ENCODE measurements around the gene ANAPC2. TPM values are rescaled to one million over a fixed set of nuclear protein-coding genes. Genes with fewer than 3 reads are reported as not detected.
A peak's percentile ranks its signal among the peaks of the same experiment; 100 is the strongest.

ANAPC2 gene
- polyA plus RNA-seq, 2 of the 4 experiments (the other 2 are of a cell fraction) = 17.5 to 40.7 TPM

- POLR2A ChIA-PET = interaction anchor here (0.8 kb wide), 1 partner anchor 9 kb away, joined by 3 read pairs; the partner anchor contains the start of gene TUBB4B
Observed at GRCh38 chr9:137231372-137232039, 43.1 kb upstream of the ANAPC2 start.

DNA sequence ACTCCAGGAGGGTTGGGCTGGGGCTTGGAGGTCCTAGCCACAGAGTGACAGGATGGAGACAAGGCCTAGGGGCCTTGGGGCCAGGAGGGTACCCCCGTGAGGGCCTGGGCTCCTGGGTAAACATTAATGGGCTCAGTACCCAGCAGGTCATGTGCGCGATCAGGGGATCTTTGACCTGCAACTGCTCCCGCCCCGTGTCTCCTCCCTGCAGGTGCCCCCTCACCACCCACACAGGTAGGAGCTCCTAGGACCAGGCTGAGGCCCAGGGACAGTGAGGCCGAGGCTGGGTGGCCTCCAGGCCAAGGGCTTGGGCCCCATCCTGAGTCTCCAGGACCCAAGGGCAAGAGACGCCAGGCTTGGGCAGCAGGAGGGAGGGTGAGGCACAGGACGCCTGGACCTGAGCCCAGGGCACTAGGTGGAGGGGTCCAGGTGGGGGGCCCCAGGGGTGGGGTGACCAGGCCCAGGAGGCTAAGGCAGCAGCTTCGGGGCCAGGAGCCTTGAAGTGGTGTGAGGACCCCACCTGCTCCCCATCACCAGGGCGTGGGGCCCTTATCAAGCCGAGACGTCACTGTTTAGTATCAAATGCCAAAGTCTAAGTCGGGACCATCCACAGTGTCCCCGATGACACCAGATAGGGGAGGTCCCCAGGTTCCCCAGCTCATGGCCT is 42.5 kb upstream of the ANAPC2 start, which contains the start of gene SLC34A3:
Gene SLC34A3 (plus strand): TSS at position 197 of the 667 bp plus-strand sequence. CDS start 802 bp downstream, outside the sequence.
- peak within 1 kb of the TSS; percentile 32; the same call in 1 of the 3 replicates for H3K4me2 ChIP-seq
- FAIRE-seq (no peak), ATAC-seq (no peak), DNase-seq (ENCODE audit: low read depth in 1 of 2, low spot score in 1 of 2) (no peak)
- H3K4me3 ChIP-seq = no peak within 1 kb of the TSS
- ChIA-PET POLR2A (interaction anchor here (0.8 to 1.7 kb wide), 3 partner anchors 10 to 12 kb away, joined by 3 to 10 read pairs (median 4); partner anchors contain the start of gene TUBB4B), CTCF (interaction anchor here (1.1 to 10.1 kb wide), 6 partner anchors 9 to 113 kb away, joined by 3 to 81 read pairs (median 4); partner anchors contain the start of genes ANAPC2, SSNA1 and TUBB4B)
- 65% methylated on average over 7 of the region's 14 CpGs for WGBS (ENCODE audit: missing lambda C conversion rate)
- TF ChIP-seq ZFP36 (IDR thresholded peaks at IDR 0.05; ENCODE audit: borderline replicate concordance, partially characterized antibody) = peak; percentile 7
- TF ChIP-seq TP53 (CRISPR knock-in tag; IDR thresholded peaks at IDR 0.05) = no peak
- TF ChIP-seq HOXB13 (CRISPR knock-in tag; IDR thresholded peaks at IDR 0.05; ENCODE audit: low read depth) = no peak
- TF ChIP-seq NR3C1 (IDR thresholded peaks at IDR 0.05) = no peak
- H3K4me1 ChIP-seq = peaks cover 41% of the 10 kb centered on the region
- peak within 1 kb of the TSS in 1 of 2 experiments; percentile 49; a peak in 2 of 6 replicates for H3K27ac ChIP-seq
- no peaks in the 10 kb centered on the region for H3K9me3 ChIP-seq

More at GRCh38 chr9:137231372-137232039, 43.1 kb upstream of the ANAPC2 start:
- CTCF ChIA-PET = interaction anchor here (1.2 to 10.1 kb wide), 2 partner anchors 9 to 41 kb away, joined by 7 to 81 read pairs; partner anchors contain the start of genes ANAPC2, SSNA1 and TUBB4B
- no peak overlapping the region for H3K4me2 ChIP-seq
- DNase-seq (ENCODE audit: low read depth in 1 of 2, low spot score in 1 of 2) (no peak), FAIRE-seq (no peak), ATAC-seq (no peak)
- 91% methylated on average over 21 of the region's 23 CpGs for WGBS (ENCODE audit: missing lambda C conversion rate)
- H3K9me3 ChIP-seq = no peaks in the 10 kb centered on the region
- no peak for TF ChIP-seq HOXB13 (CRISPR knock-in tag; IDR thresholded peaks at IDR 0.05; ENCODE audit: low read depth)
- TF ChIP-seq JUNB (IDR thresholded peaks at IDR 0.05) = no peak
- TF ChIP-seq KDM5A (IDR thresholded peaks at IDR 0.05) = no peak
- H3K27ac ChIP-seq = no peak overlapping the region
- no peak overlapping the region for H3K4me3 ChIP-seq
- peaks cover 39% of the 10 kb centered on the region for H3K4me1 ChIP-seq

- ATAC-seq = peak in 1 of 2 experiments; percentile 23; a peak in 3 of 6 replicates
- CTCF ChIA-PET = interaction anchor here (0.7 to 10.1 kb wide), 14 partner anchors 11 to 442 kb away, joined by 3 to 81 read pairs (median 3); partner anchors contain the start of genes ANAPC2, NELFB, NPDC1 and SSNA1
- no peak for DNase-seq (ENCODE audit: low read depth in 1 of 2, low spot score in 1 of 2)
- POLR2A ChIA-PET = interaction anchor here (0.7 to 1.7 kb wide), 3 partner anchors 10 to 63 kb away, joined by 3 to 10 read pairs (median 4); no protein-coding TSS in a partner anchor
- peaks cover 48% of the 10 kb centered on the region for H3K4me1 ChIP-seq
- H3K4me3 ChIP-seq = no peak overlapping the region
- WGBS (ENCODE audit: missing lambda C conversion rate) = 64% methylated on average over 14 of the region's 31 CpGs
- peak overlapping the region in 1 of 2 experiments; percentile 49; a peak in 2 of 6 replicates for H3K27ac ChIP-seq
- H3K9me3 ChIP-seq = no peaks in the 10 kb centered on the region
- TF ChIP-seq MAX (IDR thresholded peaks at IDR 0.05) = no peak
- peak; percentile 81 for TF ChIP-seq MAFK (IDR thresholded peaks at IDR 0.05; ENCODE audit: partially characterized antibody)
- FAIRE-seq = no peak
- H3K4me2 ChIP-seq = peak overlapping the region; percentile 32; the same call in 1 of the 3 replicates
Observed at GRCh38 chr9:137229903-137230704, 41.7 kb upstream of the ANAPC2 start.

DNA sequence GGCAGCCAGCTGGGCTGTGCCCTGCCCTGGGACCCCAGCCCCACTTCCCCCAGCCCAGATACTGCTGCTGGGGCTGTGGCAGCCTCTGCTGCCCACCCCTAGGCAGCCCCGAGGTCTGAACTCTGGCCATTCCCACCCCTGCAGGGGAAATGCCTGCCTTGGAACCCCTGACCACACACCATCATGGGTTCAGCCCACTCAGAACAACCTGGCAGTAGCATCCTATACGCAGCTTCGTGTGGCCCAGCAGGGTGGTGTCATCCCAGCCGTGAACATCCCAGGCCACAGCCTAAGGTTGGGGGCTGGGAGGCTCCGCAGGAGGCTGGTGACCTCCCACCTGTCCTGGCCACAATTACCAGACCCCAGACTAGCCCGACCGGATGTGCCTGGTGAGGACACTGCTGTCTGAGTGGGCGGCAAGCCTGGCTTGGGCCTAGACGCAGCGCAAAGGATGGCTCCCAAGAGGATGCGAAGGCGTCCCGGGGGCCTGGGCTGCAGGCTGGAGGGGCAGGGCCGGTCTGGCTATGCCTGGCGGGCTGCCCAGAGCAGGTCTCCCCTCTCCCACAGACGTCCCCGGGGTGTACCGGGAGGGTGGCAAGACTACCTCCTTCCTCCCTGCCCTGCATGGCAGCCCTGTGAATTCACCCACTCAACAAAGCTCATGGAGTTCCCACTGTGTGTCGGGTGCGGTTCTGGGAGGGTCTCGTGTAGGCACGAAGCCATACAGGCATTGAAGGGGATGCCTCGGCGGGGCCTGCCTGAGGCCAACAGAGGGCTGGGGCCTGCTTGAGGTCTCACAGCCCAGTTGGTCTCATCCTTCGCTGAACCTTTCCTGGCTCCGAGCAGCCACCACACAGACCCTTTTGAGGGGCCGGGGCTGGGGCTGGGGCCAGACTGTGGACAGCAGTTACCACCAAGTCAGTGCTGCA is 40.9 kb upstream of the ANAPC2 start:
- ChIA-PET POLR2A (interaction anchor here (0.7 to 1.7 kb wide), 3 partner anchors 10 to 62 kb away, joined by 3 to 10 read pairs (median 4); no protein-coding TSS in a partner anchor), CTCF (interaction anchor here (0.7 to 10.1 kb wide), 16 partner anchors 11 to 441 kb away, joined by 3 to 113 read pairs (median 3); partner anchors contain the start of genes ANAPC2, NELFB, NPDC1 and SSNA1)
- no peak for FAIRE-seq
- Histone ChIP-seq H3K4me3 (no peak overlapping the region), H3K9me3 (no peaks in the 10 kb centered on the region), H3K27ac (peak overlapping the region in 1 of 2 experiments; percentile 27; a peak in 1 of 6 replicates), H3K4me1 (peaks cover 57% of the 10 kb centered on the region), H3K4me2 (no peak overlapping the region)
- TF ChIP-seq CHD4 (IDR thresholded peaks at IDR 0.05; ENCODE audit: borderline replicate concordance) (no peak), TFCP2L1 (CRISPR knock-in tag; IDR thresholded peaks at IDR 0.05) (no peak), FOXS1 (CRISPR knock-in tag; IDR thresholded peaks at IDR 0.05) (no peak), SMC3 (IDR thresholded peaks at IDR 0.05) (no peak), KDM1A (IDR thresholded peaks at IDR 0.05; ENCODE audit: low read depth) (no peak), ZSCAN20 (CRISPR knock-in tag; IDR thresholded peaks at IDR 0.05) (no peak), ESRRA (IDR thresholded peaks at IDR 0.05; ENCODE audit: borderline replicate concordance, low read length) (no peak)
- TF ChIP-seq, protein P1, sequence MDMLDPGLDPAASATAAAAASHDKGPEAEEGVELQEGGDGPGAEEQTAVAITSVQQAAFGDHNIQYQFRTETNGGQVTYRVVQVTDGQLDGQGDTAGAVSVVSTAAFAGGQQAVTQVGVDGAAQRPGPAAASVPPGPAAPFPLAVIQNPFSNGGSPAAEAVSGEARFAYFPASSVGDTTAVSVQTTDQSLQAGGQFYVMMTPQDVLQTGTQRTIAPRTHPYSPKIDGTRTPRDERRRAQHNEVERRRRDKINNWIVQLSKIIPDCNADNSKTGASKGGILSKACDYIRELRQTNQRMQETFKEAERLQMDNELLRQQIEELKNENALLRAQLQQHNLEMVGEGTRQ (IDR thresholded peaks at IDR 0.05) = no peak
- no peak for DNase-seq (ENCODE audit: low read depth in 1 of 2, low spot score in 1 of 2)
- 83% methylated on average over 18 of the region's 27 CpGs for WGBS (ENCODE audit: missing lambda C conversion rate)
- no peak for ATAC-seq
